ENCODE results near the gene TESK2. TPM values are rescaled to one million over a fixed set of nuclear protein-coding genes. Genes with fewer than 3 reads are reported as not detected.

Gene TESK2
- total and polyA plus RNA-seq, 4 donors, result 1.8 to 8.7 (median 3.6) TPM

DNA sequence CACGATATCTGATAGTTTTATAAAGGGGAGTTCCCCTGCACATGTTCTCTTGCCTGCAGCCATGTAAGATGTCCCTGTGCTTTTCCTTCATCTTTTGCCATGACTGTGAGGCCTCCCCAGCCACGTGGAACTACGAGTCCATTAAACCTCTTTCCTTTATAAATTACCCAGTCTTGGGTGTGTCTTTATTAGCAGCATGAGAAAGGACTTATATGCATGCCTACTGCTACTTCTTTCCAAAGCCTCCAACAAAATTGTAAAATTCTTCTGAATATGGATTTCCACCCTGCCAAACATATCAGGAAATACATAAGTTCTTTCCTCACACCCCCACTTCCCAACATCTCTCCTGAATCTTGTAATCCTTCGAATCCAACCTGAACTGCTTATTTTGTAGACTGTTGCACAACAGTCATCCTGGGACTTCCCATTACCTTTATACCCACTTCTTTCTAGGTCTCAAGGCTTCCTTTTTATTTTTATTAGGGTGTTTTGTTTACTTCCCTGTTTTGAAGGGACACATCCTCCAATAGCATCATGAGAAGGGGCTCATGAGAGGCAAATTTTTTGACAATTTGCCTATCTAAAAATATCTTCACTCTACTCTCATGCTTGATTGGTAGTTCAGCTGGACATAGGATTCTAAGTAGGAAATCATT is 83.2 kb downstream of the TESK2 start:
- peaks cover 0 to 8% (median 0%) of the 10 kb centered on the region in 5 donors for H3K4me1 ChIP-seq (ENCODE audit: control insufficient read depth in 5 of 5, insufficient read depth in 5 of 5, low read length in 5 of 5)
- H3K27me3 ChIP-seq (ENCODE audit: control insufficient read depth in 3 of 3, insufficient read depth in 3 of 3, low read length in 2 of 3), result no peaks in the 10 kb centered on the region
- no peak overlapping the region for H3K27ac ChIP-seq (ENCODE audit: low read depth in 1 of 2, low read length in 1 of 2)
- no peaks in the 10 kb centered on the region for H3K9me3 ChIP-seq (ENCODE audit: control insufficient read depth in 4 of 4, insufficient read depth in 3 of 4, low read length in 3 of 4)
- no peaks in the 10 kb centered on the region for H3K36me3 ChIP-seq (ENCODE audit: control insufficient read depth in 4 of 4, insufficient read depth in 4 of 4, low read length in 4 of 4)
- ATAC-seq (ENCODE audit: insufficient read depth, low FRiP score) (no peak), DNase-seq (no peak)
- TF ChIP-seq, protein P1, sequence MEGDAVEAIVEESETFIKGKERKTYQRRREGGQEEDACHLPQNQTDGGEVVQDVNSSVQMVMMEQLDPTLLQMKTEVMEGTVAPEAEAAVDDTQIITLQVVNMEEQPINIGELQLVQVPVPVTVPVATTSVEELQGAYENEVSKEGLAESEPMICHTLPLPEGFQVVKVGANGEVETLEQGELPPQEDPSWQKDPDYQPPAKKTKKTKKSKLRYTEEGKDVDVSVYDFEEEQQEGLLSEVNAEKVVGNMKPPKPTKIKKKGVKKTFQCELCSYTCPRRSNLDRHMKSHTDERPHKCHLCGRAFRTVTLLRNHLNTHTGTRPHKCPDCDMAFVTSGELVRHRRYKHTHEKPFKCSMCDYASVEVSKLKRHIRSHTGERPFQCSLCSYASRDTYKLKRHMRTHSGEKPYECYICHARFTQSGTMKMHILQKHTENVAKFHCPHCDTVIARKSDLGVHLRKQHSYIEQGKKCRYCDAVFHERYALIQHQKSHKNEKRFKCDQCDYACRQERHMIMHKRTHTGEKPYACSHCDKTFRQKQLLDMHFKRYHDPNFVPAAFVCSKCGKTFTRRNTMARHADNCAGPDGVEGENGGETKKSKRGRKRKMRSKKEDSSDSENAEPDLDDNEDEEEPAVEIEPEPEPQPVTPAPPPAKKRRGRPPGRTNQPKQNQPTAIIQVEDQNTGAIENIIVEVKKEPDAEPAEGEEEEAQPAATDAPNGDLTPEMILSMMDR (IDR thresholded peaks at IDR 0.05; ENCODE audit: control extremely low read depth, extremely low read depth), result no peak
- 77% methylated on average over 4 of the region's 4 CpGs for WGBS, 2 donors
- no peak overlapping the region for H3K9ac ChIP-seq (ENCODE audit: insufficient read depth in 1 of 2, low read length in 2 of 2)
- no peak overlapping the region for H3K4me3 ChIP-seq

DNA sequence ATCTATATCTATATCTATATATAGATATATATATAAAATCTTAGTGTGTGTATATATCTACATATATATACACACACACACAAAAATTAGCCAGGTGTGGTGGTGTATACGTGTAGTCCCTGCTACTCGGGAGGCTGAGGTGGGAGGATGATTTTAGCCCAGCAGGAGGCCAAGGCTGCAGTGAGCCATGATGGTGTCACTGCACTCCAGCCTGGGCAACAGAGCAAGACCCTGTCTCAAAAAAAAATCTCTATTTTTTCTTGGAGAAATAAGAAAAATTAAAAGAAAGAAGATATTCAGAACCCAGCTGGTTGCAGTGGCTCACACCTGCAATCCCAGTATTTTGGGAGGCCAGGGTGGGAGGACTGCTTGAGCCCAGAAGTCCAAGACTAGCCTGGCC is 85.3 kb downstream of the TESK2 start:
- no peak overlapping the region for H3K4me3 ChIP-seq
- TF ChIP-seq, protein P1 (IDR thresholded peaks at IDR 0.05; ENCODE audit: control extremely low read depth, extremely low read depth), result no peak
- H3K27ac ChIP-seq (ENCODE audit: low read depth in 1 of 2, low read length in 1 of 2), result no peak overlapping the region
- H3K9me3 ChIP-seq (ENCODE audit: control insufficient read depth in 4 of 4, insufficient read depth in 3 of 4, low read length in 3 of 4), result no peaks in the 10 kb centered on the region
- H3K36me3 ChIP-seq (ENCODE audit: control insufficient read depth in 4 of 4, insufficient read depth in 4 of 4, low read length in 4 of 4), result no peaks in the 10 kb centered on the region
- no peaks in the 10 kb centered on the region for H3K27me3 ChIP-seq (ENCODE audit: control insufficient read depth in 3 of 3, insufficient read depth in 3 of 3, low read length in 2 of 3)
- no peak overlapping the region for H3K9ac ChIP-seq (ENCODE audit: insufficient read depth in 1 of 2, low read length in 2 of 2)
- WGBS, 2 donors, result 97 to 100% methylated on average over 2 of the region's 2 CpGs
- peaks cover 0 to 8% (median 0%) of the 10 kb centered on the region in 5 donors for H3K4me1 ChIP-seq (ENCODE audit: control insufficient read depth in 5 of 5, insufficient read depth in 5 of 5, low read length in 5 of 5)
- DNase-seq, result no peak
- ATAC-seq (ENCODE audit: insufficient read depth, low FRiP score), result no peak

DNA sequence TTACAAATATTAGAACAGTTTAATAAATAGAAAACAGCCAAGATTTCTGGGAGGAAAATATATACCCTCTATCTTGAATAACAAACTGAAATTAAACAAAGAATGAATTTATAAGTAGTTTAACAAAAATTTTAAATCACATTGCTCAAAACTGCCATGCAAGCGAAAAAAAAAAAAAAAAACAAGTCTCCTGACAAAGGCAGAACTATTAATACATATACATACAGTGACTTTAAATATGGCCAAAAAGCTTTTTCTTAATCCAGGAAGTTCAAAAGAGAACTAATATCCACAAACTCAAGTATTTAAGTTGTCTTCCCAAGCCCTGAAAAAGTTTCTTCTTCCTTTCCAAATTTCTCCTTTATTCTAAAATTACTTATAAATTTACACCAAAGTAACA is 87.2 kb downstream of the TESK2 start:
- H3K4me1 ChIP-seq (ENCODE audit: control insufficient read depth in 5 of 5, insufficient read depth in 5 of 5, low read length in 5 of 5), result peaks cover 0 to 8% (median 0%) of the 10 kb centered on the region in 5 donors
- DNase-seq (peak in 1 of 3 donors; percentile 26), ATAC-seq (ENCODE audit: insufficient read depth, low FRiP score) (no peak)
- no peak overlapping the region for H3K27ac ChIP-seq (ENCODE audit: low read depth in 1 of 2, low read length in 1 of 2)
- H3K9me3 ChIP-seq (ENCODE audit: control insufficient read depth in 4 of 4, insufficient read depth in 3 of 4, low read length in 3 of 4), result no peaks in the 10 kb centered on the region
- no peak overlapping the region for H3K9ac ChIP-seq (ENCODE audit: insufficient read depth in 1 of 2, low read length in 2 of 2)
- no peak overlapping the region for H3K4me3 ChIP-seq
- whole genome bisulfite sequencing, 2 donors, result 83 to 85% methylated on average over 1 of the region's 1 CpG
- no peaks in the 10 kb centered on the region for H3K27me3 ChIP-seq (ENCODE audit: control insufficient read depth in 3 of 3, insufficient read depth in 3 of 3, low read length in 2 of 3)
- TF ChIP-seq, protein P1 (IDR thresholded peaks at IDR 0.05; ENCODE audit: control extremely low read depth, extremely low read depth), result no peak
- H3K36me3 ChIP-seq (ENCODE audit: control insufficient read depth in 4 of 4, insufficient read depth in 4 of 4, low read length in 4 of 4), result no peaks in the 10 kb centered on the region

DNA sequence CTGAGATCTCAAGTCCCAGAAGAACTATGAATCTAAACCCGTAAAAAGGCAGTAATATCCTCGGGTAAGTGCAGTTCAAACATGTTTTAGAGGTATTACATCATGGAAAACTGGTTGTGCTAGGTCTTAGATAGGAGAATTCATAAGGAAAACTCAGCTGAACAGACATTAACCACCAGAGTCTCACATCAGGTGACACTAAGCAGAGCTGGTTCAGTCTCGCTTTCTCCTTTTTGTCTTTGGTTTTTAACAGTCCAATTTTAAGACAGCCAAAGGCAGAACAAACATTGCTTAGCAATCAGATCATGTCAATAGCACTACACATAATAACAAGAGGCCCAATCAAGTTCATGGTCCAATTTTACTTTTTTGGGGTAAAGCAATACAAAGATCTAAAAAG is 87.7 kb downstream of the TESK2 start:
- H3K9me3 ChIP-seq (ENCODE audit: control insufficient read depth in 4 of 4, insufficient read depth in 3 of 4, low read length in 3 of 4), result no peaks in the 10 kb centered on the region
- TF ChIP-seq, protein P1 (IDR thresholded peaks at IDR 0.05; ENCODE audit: control extremely low read depth, extremely low read depth), result no peak
- DNase-seq (peak in 2 of 3 donors; percentile 55 to 81), ATAC-seq (ENCODE audit: insufficient read depth, low FRiP score) (no peak)
- WGBS, 2 donors, result 66 to 80% methylated on average over 3 of the region's 3 CpGs
- H3K36me3 ChIP-seq (ENCODE audit: control insufficient read depth in 4 of 4, insufficient read depth in 4 of 4, low read length in 4 of 4), result no peaks in the 10 kb centered on the region
- no peak overlapping the region for H3K27ac ChIP-seq (ENCODE audit: low read depth in 1 of 2, low read length in 1 of 2)
- H3K9ac ChIP-seq (ENCODE audit: insufficient read depth in 1 of 2, low read length in 2 of 2), result no peak overlapping the region
- no peaks in the 10 kb centered on the region for H3K27me3 ChIP-seq (ENCODE audit: control insufficient read depth in 3 of 3, insufficient read depth in 3 of 3, low read length in 2 of 3)
- peaks cover 0 to 8% (median 0%) of the 10 kb centered on the region in 5 donors for H3K4me1 ChIP-seq (ENCODE audit: control insufficient read depth in 5 of 5, insufficient read depth in 5 of 5, low read length in 5 of 5)
- no peak overlapping the region for H3K4me3 ChIP-seq

All from lung (tissue), 12 donors.